GM19395 (cell line): Measurements from ENCODE around the gene SCUBE1.

ENCODE experiments used
- ATAC-seq: cut with Tn5 transposase; IDR thresholded peaks from one replicate; pipeline ENCODE4 v1.9.1; 2021; ENCODE audit warnings: mild to moderate bottlenecking, moderate library complexity; ENCODE audit not compliant: unreplicated experiment

SCUBE1 gene

DNA sequence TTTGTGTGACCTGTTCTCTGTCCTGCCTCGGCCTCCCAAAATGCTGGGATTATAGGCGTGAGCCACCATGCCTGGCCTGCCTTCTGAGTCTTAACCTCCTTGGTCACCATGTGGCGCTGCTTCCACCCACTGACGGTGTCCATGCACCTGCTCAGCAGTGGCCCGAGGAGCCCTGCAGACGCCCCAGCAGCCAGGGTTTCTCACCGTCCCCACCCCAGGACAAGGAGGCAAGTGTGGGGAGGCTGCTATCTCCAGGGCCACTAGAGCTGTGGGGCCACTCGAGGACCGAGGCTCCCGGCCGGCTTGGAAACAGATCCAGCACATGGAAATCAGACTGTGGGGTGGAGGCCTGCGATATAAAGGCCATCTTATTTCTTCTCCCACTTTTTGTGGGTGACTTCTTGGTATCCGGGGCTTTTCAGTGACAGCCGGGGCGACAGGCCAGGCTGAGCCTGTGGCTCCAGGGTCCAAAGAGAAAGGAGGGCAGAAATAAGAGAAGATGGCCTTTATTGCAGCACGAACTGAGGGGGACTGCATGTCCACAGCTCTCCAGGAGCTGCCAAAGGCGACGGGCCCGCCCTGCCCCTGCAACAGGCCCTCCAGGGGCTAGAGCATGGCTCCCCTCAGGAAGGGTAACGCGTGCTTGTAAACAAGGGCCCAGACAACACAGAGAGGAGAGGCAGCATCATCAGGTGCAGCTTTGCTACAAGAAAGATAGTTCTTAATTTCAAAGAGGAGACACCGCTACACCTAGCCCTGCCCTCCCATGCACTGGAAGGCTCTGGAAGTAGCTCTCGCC, 176.8 kb downstream of the SCUBE1 start:
- ATAC-seq: no peak

DNA sequence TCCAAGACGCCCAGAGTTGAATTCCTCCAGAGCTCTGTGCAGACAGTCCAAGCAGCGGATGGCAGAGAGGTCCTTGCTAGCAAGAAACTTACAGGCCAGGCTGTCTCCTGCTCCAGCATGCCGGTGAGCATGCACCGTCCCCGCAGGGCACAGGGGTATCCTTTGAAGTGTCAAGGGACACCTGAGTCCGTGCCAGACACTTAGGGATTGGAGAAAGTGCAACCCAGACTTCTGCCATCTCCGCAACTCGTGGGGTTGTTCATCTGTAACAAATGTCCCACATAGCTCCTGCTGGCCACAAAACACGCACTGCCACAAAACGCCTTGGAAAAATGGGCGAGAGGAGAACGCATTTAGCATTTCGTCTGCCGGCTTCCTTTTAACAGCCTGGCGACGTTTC, 178.5 kb downstream of the SCUBE1 start:
- ATAC-seq: no peak

- ATAC-seq: no peak
Observed at GRCh38 chr22:43163241-43163795, 179.9 kb downstream of the SCUBE1 start.

DNA sequence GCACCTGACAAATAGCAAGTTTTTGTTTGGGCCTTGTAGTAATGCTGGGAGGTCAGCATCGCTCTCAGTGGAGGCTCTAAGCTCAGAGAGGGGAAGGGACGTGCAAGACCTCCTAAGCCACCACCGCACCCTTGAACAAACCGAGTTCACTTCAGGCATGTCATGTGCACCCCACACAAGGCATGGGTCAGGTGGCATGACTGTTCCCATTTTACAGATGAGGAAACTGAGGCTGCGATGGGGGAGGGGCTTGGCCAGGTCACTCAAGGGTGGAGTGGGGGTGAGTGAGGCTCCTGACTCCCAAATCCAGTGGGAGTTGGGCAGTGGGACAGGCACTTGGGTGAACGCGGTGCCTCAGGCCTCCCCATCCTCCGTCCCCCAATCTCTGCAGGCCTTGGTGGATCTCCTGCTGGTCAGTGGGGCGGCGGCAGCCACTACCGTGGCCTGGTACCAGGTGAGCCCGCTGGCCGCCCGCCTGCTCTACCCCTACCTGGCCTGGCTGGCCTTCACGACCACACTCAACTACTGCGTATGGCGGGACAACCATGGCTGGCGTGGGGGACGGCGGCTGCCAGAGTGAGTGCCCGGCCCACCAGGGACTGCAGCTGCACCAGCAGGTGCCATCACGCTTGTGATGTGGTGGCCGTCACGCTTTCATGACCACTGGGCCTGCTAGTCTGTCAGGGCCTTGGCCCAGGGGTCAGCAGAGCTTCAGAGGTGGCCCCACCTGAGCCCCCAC, 180.6 kb downstream of the SCUBE1 start:
- ATAC-seq: no peak

GRCh38 chr22:43160497-43161126, 182.6 kb downstream of the SCUBE1 start:
- no peak for ATAC-seq

DNA sequence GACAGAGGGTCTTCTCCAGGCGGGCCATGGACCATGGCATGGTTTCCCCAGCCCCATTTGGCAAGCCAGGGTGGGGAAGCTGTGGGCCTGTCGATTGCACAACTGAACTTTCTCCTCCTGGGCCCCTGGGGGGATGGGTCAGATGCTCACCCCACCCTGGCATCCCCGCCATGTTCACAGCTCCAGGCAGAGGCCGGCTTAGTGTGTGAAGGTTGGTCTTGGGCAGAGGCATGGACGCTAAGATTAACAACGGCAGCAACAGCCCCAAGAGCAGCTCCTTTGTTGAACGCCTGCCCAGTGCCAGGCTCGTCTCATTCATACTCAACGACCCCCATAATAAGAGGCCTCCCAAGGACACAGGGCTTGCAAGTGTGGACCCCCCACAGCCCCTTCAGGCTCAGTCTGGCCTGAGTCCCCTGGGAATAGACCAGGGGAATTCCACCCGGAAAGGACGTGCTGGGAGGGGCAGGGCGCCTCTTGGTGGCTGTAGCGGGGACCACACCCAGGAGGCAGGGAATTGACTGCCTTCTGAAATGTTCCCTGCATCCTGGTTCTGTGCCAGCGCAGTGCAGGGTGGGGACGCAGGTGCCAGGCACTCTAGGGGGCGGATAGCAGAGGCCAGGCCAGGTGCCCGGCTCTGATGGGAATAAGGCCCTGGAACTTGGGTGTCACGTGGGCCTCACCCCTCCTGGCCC, 183.5 kb downstream of the SCUBE1 start:
- ATAC-seq: no peak

DNA sequence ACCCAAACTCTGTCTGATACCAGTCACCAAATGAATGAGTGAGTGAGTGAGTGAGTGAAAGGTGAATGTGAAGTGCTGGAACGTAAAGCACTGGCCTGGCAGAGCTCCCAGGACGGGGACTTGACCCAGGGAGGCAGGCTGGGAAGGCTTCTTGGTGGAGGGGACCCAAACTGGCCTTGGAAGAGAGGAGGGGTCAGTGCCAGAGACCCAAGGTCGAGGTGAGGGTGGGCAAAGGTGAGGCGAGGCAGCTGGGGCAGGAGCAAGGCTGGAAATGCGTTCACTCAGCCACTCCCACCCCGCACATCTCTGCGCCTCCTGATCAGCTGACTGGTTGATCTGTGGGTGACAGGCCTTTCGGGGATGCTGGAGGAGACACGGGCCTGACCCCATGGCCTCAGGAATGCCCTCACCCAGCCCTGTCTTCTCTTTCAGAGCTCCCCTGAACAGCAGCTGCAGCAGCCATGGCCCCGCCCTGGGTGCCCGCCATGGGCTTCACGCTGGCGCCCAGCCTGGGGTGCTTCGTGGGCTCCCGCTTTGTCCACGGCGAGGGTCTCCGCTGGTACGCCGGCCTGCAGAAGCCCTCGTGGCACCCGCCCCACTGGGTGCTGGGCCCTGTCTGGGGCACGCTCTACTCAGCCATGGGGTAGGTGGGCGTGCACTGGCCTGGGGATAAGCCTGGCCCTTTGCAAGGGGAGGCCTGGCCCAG, 184.2 kb downstream of the SCUBE1 start:
- ATAC-seq: no peak

DNA sequence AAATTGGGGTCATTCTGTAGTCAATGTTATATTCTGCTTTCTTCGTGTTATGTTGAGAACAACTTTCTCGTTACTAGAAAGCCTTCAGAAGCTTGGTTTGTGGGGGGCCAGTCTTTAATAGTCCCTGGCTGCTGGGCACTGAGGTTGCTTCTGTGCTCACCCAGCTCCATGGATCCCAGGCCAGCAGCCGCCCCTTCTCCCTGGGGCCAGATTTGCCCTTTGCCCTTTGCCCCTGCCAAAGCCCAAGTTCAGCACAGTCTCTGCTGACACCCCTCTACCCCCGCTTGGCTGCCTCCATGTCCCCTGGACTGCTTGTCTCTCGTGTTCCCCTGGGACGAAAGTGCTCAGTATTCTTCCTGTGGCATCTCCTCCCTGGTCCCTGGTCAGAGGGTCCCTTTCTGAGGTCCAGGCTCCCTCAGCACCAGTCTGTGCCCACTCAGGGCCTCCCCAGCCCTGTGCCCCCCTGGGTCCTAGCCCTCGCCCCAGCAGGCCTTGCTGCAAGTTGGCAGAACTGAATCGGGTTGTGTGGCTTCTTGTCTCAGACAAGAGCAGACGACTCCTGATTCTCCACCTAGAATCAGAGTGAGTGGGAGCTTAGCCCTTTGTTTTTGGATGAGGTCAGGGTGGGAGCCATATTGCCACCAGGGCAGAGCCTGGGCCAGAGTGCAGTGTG, 185.2 kb downstream of the SCUBE1 start:
- ATAC-seq: no peak

- ATAC-seq: no peak
Observed at GRCh38 chr22:43156413-43156812, 186.8 kb downstream of the SCUBE1 start.

DNA sequence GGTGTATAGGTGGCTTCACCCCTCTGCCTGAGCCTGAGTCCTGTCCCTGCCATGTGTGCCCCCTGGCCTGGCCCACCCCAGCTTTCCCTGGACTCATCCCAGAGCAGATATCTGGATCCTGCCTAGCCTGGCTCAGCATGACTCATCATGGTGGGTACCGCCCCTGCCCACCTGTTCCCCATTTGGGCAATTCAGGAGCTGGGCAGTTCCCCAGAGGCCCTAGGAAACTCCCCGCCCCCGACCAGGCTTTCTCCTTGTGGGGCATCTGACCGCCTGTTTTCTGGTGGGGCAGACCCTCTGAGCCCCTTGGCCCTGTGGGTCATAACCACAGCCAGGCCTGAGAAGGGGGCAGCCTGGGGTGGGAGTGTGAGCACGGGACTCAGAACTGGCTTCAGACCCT, 187.4 kb downstream of the SCUBE1 start:
- no peak for ATAC-seq

DNA sequence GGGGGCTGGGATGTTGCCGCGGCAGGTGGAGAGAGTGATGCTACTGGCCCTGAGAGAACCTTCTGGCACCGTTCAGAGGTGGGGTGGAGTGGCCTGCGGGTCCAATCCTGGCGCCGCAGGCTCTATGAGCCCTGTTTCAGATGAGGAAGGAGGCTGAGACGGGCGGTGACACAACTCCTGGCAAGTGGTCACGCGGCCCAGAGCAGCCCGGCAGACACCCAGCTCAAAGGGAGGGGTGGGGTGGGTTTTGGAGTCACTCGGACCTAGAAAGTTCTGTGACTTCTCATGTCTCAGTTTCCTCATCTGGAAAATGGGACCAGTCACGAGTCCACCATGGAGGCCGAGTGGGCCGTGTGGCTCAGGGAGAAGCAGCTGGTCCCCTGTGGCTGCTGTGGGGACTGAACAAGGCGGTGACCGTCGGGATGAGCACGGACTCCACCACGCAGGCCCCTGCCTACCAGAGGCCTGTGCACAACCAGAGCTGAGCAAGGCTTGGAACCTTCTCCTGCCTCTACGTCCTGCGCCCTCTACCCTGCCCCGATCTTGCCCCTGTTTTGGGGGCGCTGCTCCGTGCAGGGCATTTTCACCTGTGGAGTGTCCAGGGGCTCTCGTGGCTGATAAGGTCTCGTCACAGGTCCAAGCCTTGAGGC, 188.2 kb downstream of the SCUBE1 start:
- no peak for ATAC-seq

DNA sequence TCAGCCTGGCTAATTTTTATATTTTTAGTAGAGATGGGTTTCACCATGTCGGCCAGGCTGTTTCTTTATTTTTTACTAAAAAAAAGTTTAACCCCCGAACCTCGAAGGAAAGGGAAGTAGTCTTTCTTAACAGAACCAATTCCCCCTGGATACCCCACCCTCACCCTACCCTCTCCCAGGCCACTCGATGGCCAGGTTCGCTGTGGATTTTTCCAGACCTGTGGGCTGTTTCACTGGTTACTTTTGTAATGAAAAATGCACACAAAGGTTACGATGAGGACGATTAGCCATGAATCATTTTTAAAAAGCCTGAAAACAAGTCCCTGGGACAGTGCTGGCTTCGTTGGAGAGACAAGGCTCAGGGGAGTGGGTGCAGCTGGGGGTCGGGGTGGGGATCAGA, 189.3 kb downstream of the SCUBE1 start:
- ATAC-seq: no peak

DNA sequence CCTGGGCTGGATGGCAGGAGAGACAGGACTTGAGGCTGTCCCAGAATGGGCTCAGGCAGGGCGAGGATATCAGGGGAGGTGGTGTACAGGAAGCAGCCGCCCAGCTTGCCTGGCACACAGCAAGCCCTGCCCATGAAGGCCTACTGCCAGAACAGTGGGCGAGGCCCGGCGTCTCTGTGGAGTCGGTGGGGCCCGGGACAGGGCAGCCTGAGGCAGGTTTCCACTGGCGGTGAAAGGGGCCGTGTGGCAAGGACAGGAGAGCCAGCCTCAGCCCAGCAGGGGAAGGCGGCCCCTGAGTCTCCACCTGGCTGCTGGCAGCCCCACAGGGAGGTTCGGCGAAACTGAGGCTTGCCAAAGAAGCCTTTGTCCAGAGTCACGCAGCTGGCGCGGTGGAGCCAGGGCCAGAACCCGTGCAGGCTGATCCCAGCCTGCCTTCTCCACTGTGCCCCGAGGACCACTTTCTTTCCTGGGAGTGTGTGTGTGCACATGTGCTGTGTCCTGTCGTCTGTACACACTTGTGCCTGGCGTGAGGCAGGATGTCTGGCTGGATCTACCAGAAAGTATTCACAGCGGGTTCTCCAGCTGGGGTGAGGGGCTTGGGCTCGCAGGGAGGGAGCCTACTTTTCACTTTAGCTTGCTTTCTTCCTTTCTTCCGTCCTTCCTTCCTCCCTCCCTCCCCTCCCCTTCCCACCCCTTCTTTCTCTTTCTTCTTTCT, 190.7 kb downstream of the SCUBE1 start:
- no peak for ATAC-seq

DNA sequence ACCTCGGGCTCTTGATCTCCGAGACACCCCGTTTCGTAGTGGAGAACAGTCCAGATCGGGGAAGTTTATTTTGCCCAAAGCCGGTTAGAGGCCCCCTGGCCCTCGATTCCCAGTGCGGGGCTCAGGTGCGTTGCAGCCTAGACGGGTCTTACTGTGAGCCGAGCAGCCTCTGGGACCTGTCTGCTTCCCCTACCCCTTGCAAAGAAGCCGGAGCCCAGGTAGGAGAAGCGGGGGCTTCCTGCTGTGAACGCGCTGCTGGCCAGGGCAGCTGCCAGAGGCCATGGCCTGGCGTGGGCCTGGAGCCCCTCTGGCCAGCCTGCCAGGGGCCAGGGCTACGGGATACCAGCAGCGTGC, 191.2 kb downstream of the SCUBE1 start:
- ATAC-seq: no peak

GRCh38 chr22:43151251-43152002, 191.7 kb downstream of the SCUBE1 start, which contains the start of gene TSPO:
Gene TSPO, plus strand, starts transcription at chr22:43151559. Its CDS starts 7,680 bp downstream, at chr22:43159239.
- ATAC-seq: no peak

GRCh38 chr22:43150731-43151206, 192.4 kb downstream of the SCUBE1 start:
- ATAC-seq: no peak

DNA sequence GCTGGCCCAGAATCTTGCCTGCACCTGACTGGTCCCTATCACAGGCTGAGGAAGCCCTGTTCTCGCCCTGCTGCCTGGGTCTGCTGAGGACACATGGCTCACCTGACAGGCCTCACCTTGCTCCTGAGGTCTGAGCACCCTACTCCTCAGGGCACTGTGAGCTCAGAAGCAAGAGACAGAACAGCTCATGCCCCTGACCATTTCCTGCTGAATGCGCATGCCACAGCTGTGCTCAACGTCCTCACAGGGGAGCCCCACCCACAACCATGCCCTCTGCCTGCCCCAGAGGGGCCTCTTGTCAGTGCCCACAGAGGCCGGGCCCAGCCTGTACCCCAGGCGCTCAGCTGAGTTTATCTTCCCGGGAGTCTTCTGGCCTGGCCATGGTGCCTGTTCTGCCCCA, 194.6 kb downstream of the SCUBE1 start:
- ATAC-seq: no peak

DNA sequence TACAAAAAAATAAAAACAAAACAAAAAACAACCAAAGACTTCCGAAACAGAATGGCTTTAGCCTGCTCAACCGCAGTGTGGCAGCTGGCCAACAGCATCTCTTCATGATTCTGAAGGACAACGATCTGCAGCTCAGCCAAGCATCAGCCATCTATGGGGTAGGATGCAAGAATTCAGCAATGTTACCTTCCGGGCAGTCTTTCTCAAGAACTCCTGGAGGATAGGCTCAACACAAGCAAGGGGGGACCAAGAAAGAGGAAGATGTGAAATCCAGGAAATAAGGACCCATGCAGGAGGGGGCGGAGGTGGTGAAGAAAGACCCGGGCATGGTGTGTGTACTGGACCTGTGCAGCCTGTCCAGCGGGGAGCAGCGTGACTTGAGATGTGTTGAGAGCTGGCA, 195.4 kb downstream of the SCUBE1 start:
- no peak for ATAC-seq
